ENCODE data around the gene RASSF3. TPM values are rescaled to one million over a fixed set of nuclear protein-coding genes. Genes with fewer than 3 reads are reported as not detected.

The RASSF3 gene
- total RNA-seq, 1 donor from 2014 or later = 31.8 TPM

DNA sequence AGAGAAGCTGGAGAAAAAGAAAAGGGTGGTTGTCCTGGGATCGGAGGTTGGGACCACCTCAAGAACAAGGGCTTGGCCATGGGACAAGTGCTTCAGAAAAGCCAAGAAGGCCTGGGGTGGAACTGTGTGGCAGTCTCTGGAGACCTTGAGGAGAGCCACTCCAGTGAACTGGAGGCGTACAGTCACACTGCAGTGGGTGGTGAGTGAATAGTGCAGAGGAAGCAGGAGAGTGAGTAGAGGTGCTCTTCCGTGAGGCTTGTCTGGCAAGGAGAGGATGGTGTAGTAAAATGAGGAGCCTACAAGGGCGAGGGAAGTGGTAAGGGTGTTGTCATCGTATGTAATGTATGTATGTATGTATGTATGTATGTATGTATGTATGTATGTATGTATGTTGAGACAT is 20.9 kb downstream of the RASSF3 start:
- H3K27ac Mint-ChIP-seq = no peak overlapping the region
- H3K4me1 Mint-ChIP-seq (ENCODE audit: unreplicated experiment) = peaks cover 27% of the 10 kb centered on the region
- TF ChIP-seq, protein P1, sequence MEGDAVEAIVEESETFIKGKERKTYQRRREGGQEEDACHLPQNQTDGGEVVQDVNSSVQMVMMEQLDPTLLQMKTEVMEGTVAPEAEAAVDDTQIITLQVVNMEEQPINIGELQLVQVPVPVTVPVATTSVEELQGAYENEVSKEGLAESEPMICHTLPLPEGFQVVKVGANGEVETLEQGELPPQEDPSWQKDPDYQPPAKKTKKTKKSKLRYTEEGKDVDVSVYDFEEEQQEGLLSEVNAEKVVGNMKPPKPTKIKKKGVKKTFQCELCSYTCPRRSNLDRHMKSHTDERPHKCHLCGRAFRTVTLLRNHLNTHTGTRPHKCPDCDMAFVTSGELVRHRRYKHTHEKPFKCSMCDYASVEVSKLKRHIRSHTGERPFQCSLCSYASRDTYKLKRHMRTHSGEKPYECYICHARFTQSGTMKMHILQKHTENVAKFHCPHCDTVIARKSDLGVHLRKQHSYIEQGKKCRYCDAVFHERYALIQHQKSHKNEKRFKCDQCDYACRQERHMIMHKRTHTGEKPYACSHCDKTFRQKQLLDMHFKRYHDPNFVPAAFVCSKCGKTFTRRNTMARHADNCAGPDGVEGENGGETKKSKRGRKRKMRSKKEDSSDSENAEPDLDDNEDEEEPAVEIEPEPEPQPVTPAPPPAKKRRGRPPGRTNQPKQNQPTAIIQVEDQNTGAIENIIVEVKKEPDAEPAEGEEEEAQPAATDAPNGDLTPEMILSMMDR (conservative IDR thresholded peaks at IDR 0.05) = no peak
- H3K36me3 Mint-ChIP-seq = peaks cover 33% of the 10 kb centered on the region
- H3K27me3 Mint-ChIP-seq = no peaks in the 10 kb centered on the region
- peaks cover 7% of the 10 kb centered on the region for H3K9me3 Mint-ChIP-seq
- no peak overlapping the region for H3K4me3 Mint-ChIP-seq
- no peak for DNase-seq (ENCODE audit: extremely low spot score, unreplicated experiment)

DNA sequence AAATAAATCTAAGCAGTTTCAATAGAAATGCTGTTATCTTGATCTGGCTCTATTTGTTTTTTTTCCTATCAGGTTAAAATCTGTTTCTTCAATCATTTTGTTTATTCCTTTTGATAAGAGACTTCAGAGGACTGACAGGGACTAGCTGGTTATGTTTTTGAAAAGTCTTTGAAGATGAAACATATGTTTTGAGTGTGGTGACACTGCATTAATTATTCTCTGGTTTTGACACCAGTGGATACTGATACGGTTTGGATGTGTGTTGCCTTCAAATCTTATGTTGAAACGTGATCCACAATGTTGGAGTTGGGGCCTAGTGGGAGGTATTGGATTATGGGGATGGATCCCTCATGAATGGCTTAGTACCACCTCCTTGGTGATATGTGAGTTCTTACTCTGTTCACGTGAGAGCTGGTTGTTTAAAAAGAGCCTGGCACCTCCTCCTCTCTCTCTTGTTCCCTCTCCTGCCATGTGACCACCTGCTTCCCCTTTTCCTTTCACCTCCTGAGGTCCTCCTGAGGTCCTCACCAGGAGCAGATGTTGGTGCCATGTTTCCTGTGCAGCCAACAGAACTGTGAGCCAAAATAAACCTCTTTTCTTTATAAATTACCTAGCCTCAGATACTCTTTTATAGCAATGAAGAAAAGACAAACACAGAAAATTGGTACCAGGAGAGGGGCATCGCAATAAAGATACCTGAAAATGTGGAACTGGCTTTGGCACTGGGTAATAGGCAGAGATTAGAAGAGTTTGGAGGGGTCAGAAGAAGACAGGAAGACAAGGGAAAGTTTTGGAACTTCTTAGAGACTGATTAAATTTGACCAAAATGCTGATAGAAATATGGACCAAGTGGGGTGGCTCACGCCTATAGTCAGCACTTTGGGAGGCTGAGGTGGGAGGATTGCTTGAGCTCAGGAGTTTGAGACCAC is 23.0 kb downstream of the RASSF3 start:
- no peak for DNase-seq (ENCODE audit: extremely low spot score, unreplicated experiment)
- H3K27me3 Mint-ChIP-seq = no peaks in the 10 kb centered on the region
- TF ChIP-seq, protein P1 (conservative IDR thresholded peaks at IDR 0.05) = no peak
- H3K4me1 Mint-ChIP-seq (ENCODE audit: unreplicated experiment) = peaks cover 28% of the 10 kb centered on the region
- H3K36me3 Mint-ChIP-seq = peaks cover 37% of the 10 kb centered on the region
- H3K4me3 Mint-ChIP-seq = no peak overlapping the region
- no peak overlapping the region for H3K27ac Mint-ChIP-seq
- H3K9me3 Mint-ChIP-seq = peaks cover 7% of the 10 kb centered on the region

DNA sequence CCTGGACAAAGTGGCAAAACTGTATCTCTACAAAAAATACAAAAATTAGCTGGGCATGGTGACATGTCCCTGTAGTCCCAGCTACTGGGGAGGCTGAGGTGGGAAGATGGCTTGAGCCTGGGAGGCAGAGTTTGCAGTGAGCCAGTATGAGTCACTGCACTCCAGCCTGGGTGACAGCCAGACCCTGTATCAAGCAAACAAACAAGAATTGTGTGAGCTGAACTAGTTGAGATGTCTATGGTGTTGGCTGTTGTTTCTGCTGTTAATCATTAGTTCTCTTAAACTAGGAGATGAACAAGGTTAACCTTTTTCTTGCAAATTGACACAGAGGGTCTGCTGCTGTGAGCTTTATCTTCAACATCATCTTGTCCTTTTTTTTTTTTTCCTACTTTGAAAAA is 23.6 kb downstream of the RASSF3 start:
- peaks cover 11% of the 10 kb centered on the region for H3K9me3 Mint-ChIP-seq
- TF ChIP-seq, protein P1 (conservative IDR thresholded peaks at IDR 0.05) = no peak

GRCh38 chr12:64634508-64635092 is 24.3 kb downstream of the RASSF3 start:
- peaks cover 35% of the 10 kb centered on the region for H3K4me1 Mint-ChIP-seq (ENCODE audit: unreplicated experiment)
- H3K27me3 Mint-ChIP-seq = no peaks in the 10 kb centered on the region
- peaks cover 11% of the 10 kb centered on the region for H3K9me3 Mint-ChIP-seq
- DNase-seq (ENCODE audit: extremely low spot score, unreplicated experiment) = no peak
- peak overlapping the region; percentile 9 for H3K27ac Mint-ChIP-seq
- peaks cover 41% of the 10 kb centered on the region for H3K36me3 Mint-ChIP-seq
- no peak overlapping the region for H3K4me3 Mint-ChIP-seq
- TF ChIP-seq, protein P1 (conservative IDR thresholded peaks at IDR 0.05) = no peak

More for the DNA sequence above, 23.6 kb downstream of the RASSF3 start:
- no peak for DNase-seq (ENCODE audit: extremely low spot score, unreplicated experiment)
- Mint-ChIP-seq H3K27me3 (no peaks in the 10 kb centered on the region), H3K4me3 (no peak overlapping the region), H3K27ac (no peak overlapping the region), H3K4me1 (ENCODE audit: unreplicated experiment) (peaks cover 34% of the 10 kb centered on the region), H3K36me3 (peaks cover 41% of the 10 kb centered on the region)

DNA sequence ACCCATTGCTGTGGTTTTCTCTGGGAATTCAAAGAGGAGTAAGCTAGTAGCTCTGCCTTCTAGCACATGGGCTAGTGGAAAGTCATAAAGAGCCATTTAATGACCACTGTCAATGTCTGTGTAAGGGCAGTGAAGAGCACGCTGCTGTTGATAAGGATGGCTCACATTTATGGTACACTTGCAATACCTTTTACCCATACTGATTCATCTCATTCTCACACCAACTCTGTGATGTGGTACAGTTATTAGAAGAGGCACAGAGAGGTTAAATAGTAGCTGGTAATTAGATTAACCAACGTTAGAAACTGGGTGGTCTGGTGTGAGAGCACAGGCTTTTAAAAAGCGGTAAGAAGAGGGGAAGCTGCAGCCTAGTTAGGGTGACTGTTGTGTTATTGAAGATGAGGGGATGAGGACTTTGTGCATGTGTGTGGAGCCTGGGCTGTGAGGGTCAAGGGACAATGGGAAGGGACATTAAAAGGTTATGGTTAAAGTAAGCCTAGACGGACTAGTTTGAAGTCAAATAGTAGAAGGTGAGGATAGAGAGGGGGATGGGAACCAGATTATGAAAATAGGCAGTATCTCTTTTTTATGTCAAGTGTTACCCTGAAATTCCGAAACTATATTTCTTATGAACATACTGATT is 25.2 kb downstream of the RASSF3 start:
- H3K36me3 Mint-ChIP-seq = peaks cover 39% of the 10 kb centered on the region
- H3K4me1 Mint-ChIP-seq (ENCODE audit: unreplicated experiment) = peaks cover 43% of the 10 kb centered on the region
- peaks cover 11% of the 10 kb centered on the region for H3K9me3 Mint-ChIP-seq
- no peak for DNase-seq (ENCODE audit: extremely low spot score, unreplicated experiment)
- H3K27me3 Mint-ChIP-seq = no peaks in the 10 kb centered on the region
- H3K27ac Mint-ChIP-seq = peak overlapping the region; percentile 9
- H3K4me3 Mint-ChIP-seq = peak overlapping the region; percentile 3
- TF ChIP-seq, protein P1 (conservative IDR thresholded peaks at IDR 0.05) = no peak
